LNCaP clone FGC (cell line): Measurements from ENCODE around the gene ZCCHC17.

Experiments
- DNase-seq: peaks from one replicate; pipeline ENCODE4 v3.0.0-alpha.2; 2011; ENCODE audit warnings: low read depth
- H3K4me3 ChIP-seq: 2 replicates; pipeline ENCODE4 v1.5.1; 2011; ENCODE audit warnings: mild to moderate bottlenecking, low read depth, low read length, control low read depth
- CTCF ChIP-seq: IDR thresholded peaks from 2 replicates; pipeline ENCODE4 v1.5.1; 2012; ENCODE audit warnings: mild to moderate bottlenecking; ENCODE audit not compliant: control insufficient read depth, insufficient read depth; ENCODE audit errors: extremely low read depth

The ZCCHC17 gene

GRCh38 chr1:31399976-31400375 lies 103.1 kb downstream of the ZCCHC17 start:
- no peak for DNase-seq
- no peak overlapping the region for H3K4me3 ChIP-seq
- no peak for TF ChIP-seq CTCF

- no peak overlapping the region for H3K4me3 ChIP-seq
- no peak for DNase-seq
- TF ChIP-seq CTCF = no peak
Measured at GRCh38 chr1:31400393-31400792, 103.6 kb downstream of the ZCCHC17 start.

- no peak overlapping the region for H3K4me3 ChIP-seq
- no peak for DNase-seq
- TF ChIP-seq CTCF = no peak
Measured at GRCh38 chr1:31401241-31401640, 104.4 kb downstream of the ZCCHC17 start.

GRCh38 chr1:31405578-31406245 lies 108.9 kb downstream of the ZCCHC17 start:
- no peak for TF ChIP-seq CTCF
- no peak for DNase-seq
- H3K4me3 ChIP-seq = no peak overlapping the region

DNA sequence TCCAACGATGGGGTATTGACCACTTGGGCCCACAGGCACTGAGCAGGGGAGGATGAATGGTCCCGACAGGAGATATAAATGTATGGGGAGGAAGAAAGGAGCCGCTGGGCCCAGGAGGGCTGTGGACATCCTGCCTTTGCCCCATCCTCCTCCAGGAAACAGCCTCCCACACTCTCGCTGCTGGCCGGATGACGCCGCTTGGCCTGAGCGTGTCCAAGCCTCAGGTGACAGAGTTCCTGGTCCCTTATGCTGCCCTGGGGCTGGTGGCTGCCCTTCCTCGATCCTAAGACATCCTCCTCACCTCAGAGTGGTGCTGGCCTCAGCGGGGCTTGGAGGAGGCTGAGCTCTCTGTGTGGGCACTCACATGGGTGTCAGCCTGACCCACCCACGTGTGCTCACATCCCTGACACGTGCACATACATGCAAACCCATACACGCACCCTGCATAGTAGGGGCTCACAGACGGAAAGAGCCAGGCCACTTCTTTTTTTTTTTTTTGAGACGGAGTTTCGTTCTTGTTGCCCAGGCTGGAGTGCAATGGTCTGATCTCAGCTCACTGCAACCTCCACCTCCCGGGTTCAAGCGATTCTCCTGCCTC lies 110.3 kb downstream of the ZCCHC17 start:
- no peak overlapping the region for H3K4me3 ChIP-seq
- DNase-seq = no peak
- no peak for TF ChIP-seq CTCF

- H3K4me3 ChIP-seq = no peak overlapping the region
- no peak for TF ChIP-seq CTCF
- DNase-seq = no peak
Measured at GRCh38 chr1:31408788-31409318, 112.0 kb downstream of the ZCCHC17 start.
